ENCODE data around the gene CCDC63. TPM values are rescaled to one million over a fixed set of nuclear protein-coding genes. Genes with fewer than 3 reads are reported as not detected.

Gene CCDC63
- polyA plus RNA-seq, 3 donors: 0.22 TPM; not detected in 2

- Histone ChIP-seq H3K4me3 (replicated peaks in 1 of 3; ENCODE audit: low read depth in 2 of 3, low read length in 3 of 3) (no peak overlapping the region), H3K36me3 (replicated peaks in 1 of 2; ENCODE audit: control insufficient read depth in 1 of 2, insufficient read depth in 2 of 2, low read length in 2 of 2) (no peaks in the 10 kb centered on the region), H4K20me1 (ENCODE audit: insufficient read depth, low read length) (no peaks in the 10 kb centered on the region), H3K4me2 (replicated peaks; ENCODE audit: extremely low read depth, low read length, poor library complexity, severe bottlenecking) (no peak overlapping the region), H3K79me2 (ENCODE audit: insufficient read depth, low read length) (no peaks in the 10 kb centered on the region), H3K9me3 (replicated peaks in 1 of 2; ENCODE audit: control insufficient read depth in 1 of 2, insufficient read depth in 1 of 2, low read length in 2 of 2) (no peaks in the 10 kb centered on the region), H3K9ac (ENCODE audit: insufficient read depth, low read length, poor library complexity, severe bottlenecking) (no peak overlapping the region), H3K27ac (ENCODE audit: low read depth in 1 of 2, low read length in 2 of 2) (no peak overlapping the region), H3K4me1 (ENCODE audit: control insufficient read depth in 1 of 2, insufficient read depth in 2 of 2, low read length in 2 of 2) (peaks cover 13 to 18% of the 10 kb centered on the region in 2 donors), H2AFZ (ENCODE audit: insufficient read depth, low read depth, low read length, poor library complexity, severe bottlenecking) (no peak overlapping the region), H3K27me3 (ENCODE audit: control insufficient read depth in 2 of 2, insufficient read depth in 2 of 2, low read length in 2 of 2) (no peaks in the 10 kb centered on the region)
- peak overlapping the region in 1 of 7 donors; percentile 63 for H3K27ac Mint-ChIP-seq
- intact Hi-C loops (cut with micrococcal nuclease): no loop called here
- DNase-seq: no peak
- H3K4me1 Mint-ChIP-seq: peaks cover 25% of the 10 kb centered on the region
- H3K4me3 Mint-ChIP-seq: no peak overlapping the region
- TF ChIP-seq, protein P1, sequence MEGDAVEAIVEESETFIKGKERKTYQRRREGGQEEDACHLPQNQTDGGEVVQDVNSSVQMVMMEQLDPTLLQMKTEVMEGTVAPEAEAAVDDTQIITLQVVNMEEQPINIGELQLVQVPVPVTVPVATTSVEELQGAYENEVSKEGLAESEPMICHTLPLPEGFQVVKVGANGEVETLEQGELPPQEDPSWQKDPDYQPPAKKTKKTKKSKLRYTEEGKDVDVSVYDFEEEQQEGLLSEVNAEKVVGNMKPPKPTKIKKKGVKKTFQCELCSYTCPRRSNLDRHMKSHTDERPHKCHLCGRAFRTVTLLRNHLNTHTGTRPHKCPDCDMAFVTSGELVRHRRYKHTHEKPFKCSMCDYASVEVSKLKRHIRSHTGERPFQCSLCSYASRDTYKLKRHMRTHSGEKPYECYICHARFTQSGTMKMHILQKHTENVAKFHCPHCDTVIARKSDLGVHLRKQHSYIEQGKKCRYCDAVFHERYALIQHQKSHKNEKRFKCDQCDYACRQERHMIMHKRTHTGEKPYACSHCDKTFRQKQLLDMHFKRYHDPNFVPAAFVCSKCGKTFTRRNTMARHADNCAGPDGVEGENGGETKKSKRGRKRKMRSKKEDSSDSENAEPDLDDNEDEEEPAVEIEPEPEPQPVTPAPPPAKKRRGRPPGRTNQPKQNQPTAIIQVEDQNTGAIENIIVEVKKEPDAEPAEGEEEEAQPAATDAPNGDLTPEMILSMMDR (IDR thresholded peaks at IDR 0.05): no peak
- 81% methylated on average over 5 of the region's 7 CpGs for WGBS (ENCODE audit: insufficient coverage)
- peaks cover 0 to 3% (median 1%) of the 10 kb centered on the region in 3 donors for H3K27me3 Mint-ChIP-seq (ENCODE audit: low read depth in 3 of 3)
- no peaks in the 10 kb centered on the region for H3K36me3 Mint-ChIP-seq
- peaks cover 0 to 8% (median 4%) of the 10 kb centered on the region in 7 donors for H3K9me3 Mint-ChIP-seq
Measured at GRCh38 chr12:110861729-110862128, 14.9 kb downstream of the CCDC63 start.

DNA sequence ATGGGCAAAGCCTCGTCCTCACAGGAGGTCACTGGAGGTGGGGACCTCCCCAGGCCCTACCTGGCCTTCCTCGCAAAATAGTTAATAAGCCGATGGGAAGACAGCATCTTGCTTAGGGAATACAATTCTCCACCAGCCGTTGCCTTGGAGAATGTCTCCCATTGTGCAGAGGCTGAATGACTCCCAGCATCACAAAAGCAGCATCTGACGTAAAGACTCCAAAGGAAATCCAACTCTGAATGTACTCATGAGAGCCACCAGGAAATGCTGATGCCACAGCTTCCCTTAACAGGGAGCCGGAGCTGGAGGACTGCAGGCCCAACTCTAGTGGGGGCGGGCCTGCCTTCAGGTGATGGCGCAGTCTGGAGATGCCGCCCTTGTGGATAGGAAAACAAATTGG lies 15.5 kb downstream of the CCDC63 start:
- H3K9me3 ChIP-seq (replicated peaks in 1 of 2; ENCODE audit: control insufficient read depth in 1 of 2, insufficient read depth in 1 of 2, low read length in 2 of 2): no peaks in the 10 kb centered on the region
- H4K20me1 ChIP-seq (ENCODE audit: insufficient read depth, low read length): no peaks in the 10 kb centered on the region
- H3K4me3 ChIP-seq (replicated peaks in 1 of 3; ENCODE audit: low read depth in 2 of 3, low read length in 3 of 3): no peak overlapping the region
- intact Hi-C loops (cut with micrococcal nuclease): no loop called here
- Mint-ChIP-seq H3K36me3 (no peaks in the 10 kb centered on the region), H3K4me3 (no peak overlapping the region), H3K4me1 (peaks cover 25% of the 10 kb centered on the region), H3K9me3 (peaks cover 0 to 8% (median 4%) of the 10 kb centered on the region in 7 donors), H3K27ac (no peak overlapping the region), H3K27me3 (ENCODE audit: low read depth in 3 of 3) (peaks cover 0 to 3% (median 1%) of the 10 kb centered on the region in 3 donors)
- H3K4me2 ChIP-seq (replicated peaks; ENCODE audit: extremely low read depth, low read length, poor library complexity, severe bottlenecking): no peak overlapping the region
- WGBS (ENCODE audit: insufficient coverage): 90% methylated on average over 5 of the region's 9 CpGs
- TF ChIP-seq, protein P1 (IDR thresholded peaks at IDR 0.05): no peak
- DNase-seq: no peak
- no peaks in the 10 kb centered on the region for H3K27me3 ChIP-seq (ENCODE audit: control insufficient read depth in 2 of 2, insufficient read depth in 2 of 2, low read length in 2 of 2)
- H3K4me1 ChIP-seq (ENCODE audit: control insufficient read depth in 1 of 2, insufficient read depth in 2 of 2, low read length in 2 of 2): peaks cover 13 to 18% of the 10 kb centered on the region in 2 donors
- H2AFZ ChIP-seq (ENCODE audit: insufficient read depth, low read depth, low read length, poor library complexity, severe bottlenecking): no peak overlapping the region
- no peak overlapping the region for H3K9ac ChIP-seq (ENCODE audit: insufficient read depth, low read length, poor library complexity, severe bottlenecking)
- H3K36me3 ChIP-seq (replicated peaks in 1 of 2; ENCODE audit: control insufficient read depth in 1 of 2, insufficient read depth in 2 of 2, low read length in 2 of 2): no peaks in the 10 kb centered on the region
- H3K27ac ChIP-seq (ENCODE audit: low read depth in 1 of 2, low read length in 2 of 2): no peak overlapping the region
- H3K79me2 ChIP-seq (ENCODE audit: insufficient read depth, low read length): no peaks in the 10 kb centered on the region

Data from CD14-positive monocyte (primary cell).